ENCODE measurements around the gene CERK.

The CERK gene

GRCh38 chr22:46678003-46678657 is 59.9 kb downstream of the CERK start:
- no peak for DNase-seq (ENCODE audit: low read depth)

GRCh38 chr22:46677323-46678002 is 60.6 kb downstream of the CERK start:
- no peak for DNase-seq (ENCODE audit: low read depth)

- DNase-seq (ENCODE audit: low read depth): no peak
These were observed 61.2 kb downstream of the CERK start for GRCh38 chr22:46676881-46677280.

GRCh38 chr22:46676479-46676878 is 61.6 kb downstream of the CERK start:
- no peak for DNase-seq (ENCODE audit: low read depth)

GRCh38 chr22:46675938-46676337 is 62.1 kb downstream of the CERK start:
- DNase-seq (ENCODE audit: low read depth): no peak

- no peak for DNase-seq (ENCODE audit: low read depth)
These were observed 62.6 kb downstream of the CERK start for GRCh38 chr22:46675479-46675878.

- DNase-seq (ENCODE audit: low read depth): no peak
These were observed 63.1 kb downstream of the CERK start for GRCh38 chr22:46674906-46675305.

DNA sequence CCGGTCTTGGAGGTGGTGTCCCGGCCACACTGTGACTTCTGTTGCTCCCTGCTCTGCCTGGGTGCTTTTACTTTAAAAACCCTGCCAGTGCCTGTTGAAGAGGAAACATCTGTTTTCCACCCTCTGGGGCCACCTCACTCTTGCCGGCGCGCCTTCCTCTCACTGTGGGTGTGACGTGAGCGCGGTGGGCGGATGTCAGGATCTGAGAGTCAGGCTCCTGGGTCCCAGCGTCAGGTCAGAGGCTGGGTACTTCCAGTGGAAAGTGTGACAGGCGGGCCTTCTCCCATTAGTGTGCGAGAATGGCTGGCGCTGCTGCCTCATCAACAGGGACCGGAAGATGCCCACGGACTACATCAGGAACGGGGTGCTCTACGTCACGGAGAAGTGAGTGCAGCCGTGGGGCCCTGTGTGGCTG is 63.7 kb downstream of the CERK start:
- no peak for DNase-seq (ENCODE audit: low read depth)

GRCh38 chr22:46673662-46674236 is 64.3 kb downstream of the CERK start:
- DNase-seq (ENCODE audit: low read depth): no peak

- no peak for DNase-seq (ENCODE audit: low read depth)
These were observed 64.8 kb downstream of the CERK start for GRCh38 chr22:46673205-46673604.

GRCh38 chr22:46672731-46673130 is 65.3 kb downstream of the CERK start:
- no peak for DNase-seq (ENCODE audit: low read depth)

DNA sequence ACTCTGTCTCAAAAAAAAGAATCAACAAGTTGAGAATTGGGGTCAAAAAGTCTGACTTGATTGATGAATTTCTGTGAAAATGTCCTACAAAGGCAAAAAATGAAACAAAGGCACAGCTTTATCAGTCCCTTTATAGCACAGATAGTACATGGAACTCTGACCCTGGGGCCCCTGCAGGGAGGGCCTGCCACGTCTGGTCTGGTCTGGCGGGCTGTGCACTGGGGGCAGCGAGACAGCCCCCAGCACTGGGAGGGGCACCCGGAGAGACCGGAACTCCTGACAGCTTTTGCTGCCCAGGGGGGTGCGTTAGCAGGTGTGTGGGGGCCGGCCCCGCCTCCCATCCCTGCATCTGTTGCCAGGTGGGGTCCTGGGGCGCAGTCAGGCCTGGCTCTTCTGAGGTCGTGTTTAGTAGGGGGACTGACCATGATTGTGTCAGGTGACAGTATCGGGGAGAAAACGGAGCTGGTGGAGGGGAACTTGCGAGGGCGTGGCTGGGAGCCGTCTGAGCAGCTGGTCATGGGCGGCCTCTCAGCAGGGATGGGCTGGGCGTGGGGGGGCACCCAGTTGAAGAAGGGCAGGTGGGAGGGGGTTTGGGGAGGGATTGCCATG is 66.1 kb downstream of the CERK start:
- no peak for DNase-seq (ENCODE audit: low read depth)

DNA sequence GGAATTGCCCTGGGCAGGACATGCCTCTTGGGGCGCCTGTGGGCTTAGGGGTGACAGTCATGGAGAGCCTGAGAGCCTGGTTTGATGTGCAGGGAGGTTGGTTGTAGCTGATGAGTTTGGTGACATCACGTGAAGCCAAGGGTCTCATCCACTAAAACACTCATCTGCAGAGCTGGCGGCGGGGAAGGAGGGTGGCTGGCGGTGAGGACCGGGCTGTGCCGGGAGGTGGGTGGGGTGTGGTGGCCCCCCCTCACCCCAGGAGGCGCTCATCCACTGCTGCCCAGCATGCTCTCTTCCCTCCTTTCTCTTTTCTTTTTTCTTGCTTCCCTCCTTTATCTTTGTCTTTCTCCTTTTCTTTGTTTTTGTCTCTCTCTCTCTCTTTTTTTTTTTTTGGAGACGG is 68.9 kb downstream of the CERK start:
- DNase-seq (ENCODE audit: low read depth): no peak

GRCh38 chr22:46668116-46668515 is 69.9 kb downstream of the CERK start:
- no peak for DNase-seq (ENCODE audit: low read depth)

GRCh38 chr22:46667245-46667623 is 70.8 kb downstream of the CERK start:
- no peak for DNase-seq (ENCODE audit: low read depth)

DNA sequence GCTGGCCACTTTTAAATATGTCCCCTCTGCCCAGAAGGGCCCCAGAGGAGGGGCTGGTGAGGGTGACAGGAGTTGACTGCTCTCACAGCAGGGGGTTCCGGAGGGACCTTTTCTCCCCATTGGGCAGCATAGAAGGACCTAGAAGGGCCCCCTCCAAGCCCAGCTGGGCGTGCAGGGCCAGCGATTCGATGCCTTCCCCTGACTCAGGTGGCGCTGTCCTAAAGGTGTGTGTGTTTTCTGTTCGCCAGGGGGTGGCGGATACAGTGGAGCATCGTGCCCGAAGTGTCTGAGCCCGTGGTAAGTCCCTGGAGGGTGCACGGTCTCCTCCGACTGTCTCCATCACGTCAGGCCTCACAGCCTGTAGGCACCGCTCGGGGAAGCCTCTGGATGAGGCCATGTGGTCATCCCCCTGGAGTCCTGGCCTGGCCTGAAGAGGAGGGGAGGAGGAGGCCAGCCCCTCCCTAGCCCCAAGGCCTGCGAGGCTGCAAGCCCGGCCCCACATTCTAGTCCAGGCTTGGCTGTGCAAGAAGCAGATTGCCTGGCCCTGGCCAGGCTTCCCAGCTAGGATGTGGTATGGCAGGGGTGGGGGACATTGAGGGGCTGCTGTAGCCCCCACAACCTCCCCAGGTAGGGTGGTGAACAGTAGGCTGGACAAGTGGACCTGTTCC is 71.3 kb downstream of the CERK start:
- no peak for DNase-seq (ENCODE audit: low read depth)

DNA sequence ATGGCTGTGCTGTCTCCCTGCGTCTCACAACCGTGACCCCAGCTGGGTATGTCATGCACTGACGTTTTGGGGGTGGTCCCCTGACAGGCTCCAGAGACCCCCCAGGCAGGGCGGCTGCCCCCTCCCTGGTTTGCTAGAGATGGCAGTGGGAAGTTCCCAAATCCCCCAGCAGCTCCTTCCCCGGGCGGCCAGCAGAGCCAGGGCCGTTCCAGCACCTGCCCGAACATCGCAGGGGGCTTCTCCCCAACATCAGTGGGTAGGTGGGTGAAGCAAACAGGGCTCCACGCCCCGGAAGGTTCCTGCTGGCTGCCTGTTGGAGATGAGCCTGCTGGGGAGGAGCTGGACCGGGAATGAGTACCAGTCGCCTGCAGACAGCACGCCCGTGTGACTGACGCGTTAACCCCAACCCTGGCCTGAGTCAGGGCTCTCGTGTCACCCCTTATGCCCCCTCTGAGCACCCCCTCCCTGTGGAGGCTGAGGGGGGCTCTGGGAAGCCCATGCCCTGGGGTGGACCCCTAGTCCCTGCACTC is 72.2 kb downstream of the CERK start:
- no peak for DNase-seq (ENCODE audit: low read depth)

GRCh38 chr22:46665151-46665695 is 72.8 kb downstream of the CERK start:
- no peak for DNase-seq (ENCODE audit: low read depth)

GRCh38 chr22:46664301-46664855 is 73.7 kb downstream of the CERK start:
- DNase-seq (ENCODE audit: low read depth): no peak

- DNase-seq (ENCODE audit: low read depth): no peak
These were observed 74.5 kb downstream of the CERK start for GRCh38 chr22:46663436-46664100.

- no peak for DNase-seq (ENCODE audit: low read depth)
These were observed 75.1 kb downstream of the CERK start for GRCh38 chr22:46663001-46663400.

Measured in non-pigmented ciliary epithelial cell (primary cell).